ENCODE measurements around the gene ENO4.

DNA sequence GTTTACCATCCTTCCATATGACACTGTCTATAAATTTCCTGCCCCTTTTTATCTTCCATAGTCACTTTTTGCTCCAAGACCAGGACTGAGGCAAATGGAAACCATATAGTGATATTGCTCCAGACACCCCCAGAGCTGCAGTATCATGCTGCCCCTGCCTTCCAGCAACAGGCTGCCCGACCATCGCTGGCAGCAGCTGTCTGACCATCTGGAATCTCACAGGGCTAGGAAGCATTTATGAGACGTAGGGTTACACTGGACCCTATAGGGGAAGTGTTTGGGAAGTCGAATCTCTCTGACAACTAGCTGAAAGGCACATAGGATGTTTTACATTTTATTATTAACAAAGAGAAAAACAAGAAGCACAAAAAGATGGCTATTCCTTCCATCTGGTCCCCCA is 19.4 kb downstream of the ENO4 start:
- TF ChIP-seq, protein P1, sequence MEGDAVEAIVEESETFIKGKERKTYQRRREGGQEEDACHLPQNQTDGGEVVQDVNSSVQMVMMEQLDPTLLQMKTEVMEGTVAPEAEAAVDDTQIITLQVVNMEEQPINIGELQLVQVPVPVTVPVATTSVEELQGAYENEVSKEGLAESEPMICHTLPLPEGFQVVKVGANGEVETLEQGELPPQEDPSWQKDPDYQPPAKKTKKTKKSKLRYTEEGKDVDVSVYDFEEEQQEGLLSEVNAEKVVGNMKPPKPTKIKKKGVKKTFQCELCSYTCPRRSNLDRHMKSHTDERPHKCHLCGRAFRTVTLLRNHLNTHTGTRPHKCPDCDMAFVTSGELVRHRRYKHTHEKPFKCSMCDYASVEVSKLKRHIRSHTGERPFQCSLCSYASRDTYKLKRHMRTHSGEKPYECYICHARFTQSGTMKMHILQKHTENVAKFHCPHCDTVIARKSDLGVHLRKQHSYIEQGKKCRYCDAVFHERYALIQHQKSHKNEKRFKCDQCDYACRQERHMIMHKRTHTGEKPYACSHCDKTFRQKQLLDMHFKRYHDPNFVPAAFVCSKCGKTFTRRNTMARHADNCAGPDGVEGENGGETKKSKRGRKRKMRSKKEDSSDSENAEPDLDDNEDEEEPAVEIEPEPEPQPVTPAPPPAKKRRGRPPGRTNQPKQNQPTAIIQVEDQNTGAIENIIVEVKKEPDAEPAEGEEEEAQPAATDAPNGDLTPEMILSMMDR (IDR thresholded peaks at IDR 0.05; ENCODE audit: low read depth, low read length), result no peak
- no peak for TF ChIP-seq EZH2phosphoT487 (IDR thresholded peaks at IDR 0.05; ENCODE audit: low read depth)

Data from OCI-LY3 (cell line).